NCI-H2196 treated with DMSO at 0.1 percent for 48 hours (cell line): ENCODE data around the gene SLC2A2.

Experiments used
- DNase-seq: peaks from one replicate; lab custom pipeline; 2025; ENCODE audit not compliant: unreplicated experiment; lab: John Stamatoyannopoulos, UW

Gene SLC2A2

GRCh38 chr3:171038342-171038741 lies 11.8 kb upstream of the SLC2A2 start:
- DNase-seq: no peak

DNA sequence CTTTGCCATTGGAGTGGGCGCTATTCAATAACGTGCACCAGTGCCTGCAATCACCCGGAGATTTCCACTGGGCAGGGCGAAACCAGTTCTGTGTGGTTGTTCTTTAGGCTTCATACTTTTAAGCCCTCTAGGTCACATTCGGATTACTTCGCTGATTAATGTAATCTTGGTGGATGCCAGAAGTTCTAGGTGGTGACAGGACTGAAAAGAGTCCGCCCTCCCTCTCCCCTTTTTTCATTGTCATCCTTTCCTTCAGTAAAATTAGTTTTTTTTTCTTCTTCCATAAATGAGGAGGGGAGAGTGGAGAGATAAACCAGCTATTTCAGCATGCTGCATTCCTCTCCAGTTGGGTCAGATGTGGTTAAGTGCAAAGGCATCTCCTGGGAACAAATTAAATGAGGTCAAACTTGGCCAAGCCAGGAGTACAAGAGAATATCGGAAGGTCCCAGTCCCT lies 2.3 kb upstream of the SLC2A2 start:
- DNase-seq: no peak

- no peak for DNase-seq
These were observed 1.7 kb upstream of the SLC2A2 start for GRCh38 chr3:171028025-171028778.

GRCh38 chr3:171023566-171023965 lies 3.0 kb downstream of the SLC2A2 start:
- DNase-seq: no peak

DNA sequence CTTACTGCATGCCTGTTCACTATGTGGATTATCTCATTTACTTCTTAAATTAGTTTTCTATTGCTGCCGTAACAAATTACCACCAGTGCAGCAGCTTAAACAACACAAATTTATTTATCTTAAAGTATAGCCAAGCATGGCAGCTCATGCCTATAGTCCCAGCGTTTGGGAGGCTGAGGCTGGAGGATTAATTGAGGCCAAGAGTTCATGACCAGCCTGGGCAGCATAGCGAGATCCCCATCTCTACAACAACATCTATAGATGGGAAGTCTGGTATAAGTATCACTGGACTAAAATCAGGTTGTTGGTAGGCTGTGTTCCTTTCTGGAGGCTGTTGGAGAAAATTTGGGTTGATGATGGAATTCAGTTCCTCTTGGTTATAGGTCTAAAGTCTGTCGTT lies 5.1 kb downstream of the SLC2A2 start:
- DNase-seq: no peak

DNA sequence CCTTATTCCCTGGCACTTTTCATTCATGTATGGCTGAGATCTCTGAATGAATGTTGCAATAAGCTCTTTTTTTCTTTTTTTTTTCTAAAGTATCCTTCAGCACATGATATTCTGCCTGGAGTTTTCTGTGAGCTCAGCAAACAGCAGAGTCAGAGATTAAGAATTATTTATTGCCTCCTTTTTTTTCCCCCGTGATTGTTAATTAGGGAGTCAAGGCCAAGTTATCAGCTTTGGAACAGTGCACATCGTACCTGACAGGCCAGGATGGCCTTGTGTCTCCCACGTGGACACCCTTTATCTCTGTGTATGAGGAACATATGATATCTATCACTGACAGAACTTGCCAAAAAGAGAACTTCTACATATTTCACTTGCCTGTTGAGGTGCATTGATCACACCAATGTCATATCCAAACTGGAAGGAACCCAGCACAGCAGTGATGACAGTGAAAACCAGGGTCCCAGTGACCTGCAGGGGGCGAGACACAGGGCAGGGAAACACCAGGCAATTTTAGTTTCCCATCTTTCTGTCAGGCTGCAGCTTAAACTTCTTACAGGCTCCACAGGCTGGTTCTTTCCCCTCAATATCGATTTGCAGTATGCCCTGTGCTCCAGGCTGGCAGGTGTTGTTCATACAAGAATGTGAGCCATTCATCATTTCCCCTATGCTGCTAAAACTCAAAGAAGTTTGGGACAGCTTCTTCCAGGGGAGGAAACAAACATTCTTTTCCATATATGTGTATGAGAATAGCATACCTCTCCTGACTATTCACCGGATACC lies 8.2 kb downstream of the SLC2A2 start:
- DNase-seq: no peak

- DNase-seq: no peak
These were observed 12.4 kb downstream of the SLC2A2 start for GRCh38 chr3:171013822-171014748.

DNA sequence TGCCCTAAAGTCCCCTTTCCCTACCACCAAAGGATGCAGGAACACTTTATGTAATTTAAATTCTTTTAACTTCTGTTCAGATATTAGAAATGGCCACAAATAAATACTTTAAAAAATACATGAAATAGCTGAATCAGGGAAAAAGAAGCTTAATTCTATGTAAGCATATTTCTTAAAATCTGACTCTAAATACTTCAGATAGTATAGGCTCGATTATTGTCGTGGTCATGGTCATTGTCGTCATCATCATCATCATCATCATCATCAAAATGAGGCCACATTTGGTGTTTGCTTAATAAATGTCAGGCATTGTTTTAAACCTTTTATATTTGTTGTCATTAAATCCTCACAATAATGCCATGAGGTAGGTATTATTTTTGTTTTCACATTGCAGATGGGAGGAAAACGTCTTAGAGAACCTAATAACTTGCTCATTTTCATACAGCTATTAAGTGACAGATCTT lies 14.6 kb downstream of the SLC2A2 start:
- no peak for DNase-seq

DNA sequence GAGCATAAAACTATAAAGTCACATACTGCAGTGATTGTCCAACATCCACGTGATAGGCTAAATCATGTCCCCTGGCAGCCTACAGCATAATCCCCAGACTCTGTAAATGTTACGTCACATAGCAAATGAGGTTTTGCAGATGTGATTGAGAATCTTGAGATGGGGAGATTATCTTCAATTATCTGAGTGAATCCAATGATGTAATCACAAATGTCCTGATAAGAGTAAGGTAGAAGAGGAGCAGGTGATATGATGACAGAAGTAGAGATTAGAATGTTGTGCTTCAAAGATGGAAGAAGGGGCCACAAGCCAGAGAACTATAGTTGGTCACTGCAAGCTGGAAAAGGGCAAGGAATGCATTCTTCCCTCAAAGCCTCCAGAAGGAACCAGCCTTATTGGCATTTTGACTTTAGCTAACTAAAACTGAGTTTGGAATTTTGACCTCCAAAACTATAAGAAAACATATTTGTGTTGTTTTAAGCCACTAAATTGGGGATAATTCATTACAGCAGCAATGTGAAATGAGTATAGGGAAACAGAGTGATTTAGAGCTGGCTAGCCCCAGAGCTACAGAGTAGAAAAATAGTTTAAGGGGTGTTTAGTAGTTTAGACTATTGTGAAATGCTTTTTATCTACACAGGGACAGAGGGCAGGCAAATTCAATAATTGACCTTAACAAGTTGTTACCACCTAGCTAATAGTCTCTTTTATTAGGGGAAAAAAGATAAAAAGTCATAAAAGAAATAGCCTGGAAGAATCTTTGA lies 15.2 kb downstream of the SLC2A2 start:
- DNase-seq: no peak

GRCh38 chr3:171007316-171007715 lies 19.2 kb downstream of the SLC2A2 start:
- no peak for DNase-seq

- DNase-seq: no peak
These were observed 20.9 kb downstream of the SLC2A2 start for GRCh38 chr3:171005648-171006047.

GRCh38 chr3:171001957-171002694 lies 24.4 kb downstream of the SLC2A2 start:
- no peak for DNase-seq

DNA sequence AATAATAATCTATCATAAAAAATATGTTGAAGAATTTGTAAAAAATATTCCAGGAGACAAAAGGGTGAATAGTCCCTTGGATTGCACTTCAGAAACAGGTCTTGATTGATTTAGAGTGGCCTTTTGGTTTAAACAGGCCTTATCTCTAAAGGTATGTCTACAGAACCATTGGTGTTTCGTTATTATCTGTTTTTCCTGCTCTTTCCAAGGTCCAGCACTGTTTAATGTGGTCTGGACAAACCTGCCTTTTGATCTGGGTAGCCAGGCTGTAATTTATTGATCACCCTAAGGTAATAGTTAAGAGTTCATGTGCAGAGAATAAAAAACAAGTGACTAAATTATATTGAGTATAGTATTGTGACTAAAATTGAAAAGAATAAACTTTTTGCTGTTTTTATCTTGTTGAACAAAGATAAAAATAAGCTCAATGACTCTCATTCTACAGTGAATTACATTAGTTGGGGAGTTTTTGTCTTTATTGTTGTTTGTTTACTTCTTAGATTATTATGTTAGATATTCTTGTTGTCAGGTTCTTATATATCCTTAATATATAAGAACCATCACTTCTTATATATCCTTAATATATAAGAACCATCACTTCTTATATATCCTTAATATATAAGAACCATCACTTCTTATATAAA lies 25.1 kb downstream of the SLC2A2 start:
- no peak for DNase-seq

DNA sequence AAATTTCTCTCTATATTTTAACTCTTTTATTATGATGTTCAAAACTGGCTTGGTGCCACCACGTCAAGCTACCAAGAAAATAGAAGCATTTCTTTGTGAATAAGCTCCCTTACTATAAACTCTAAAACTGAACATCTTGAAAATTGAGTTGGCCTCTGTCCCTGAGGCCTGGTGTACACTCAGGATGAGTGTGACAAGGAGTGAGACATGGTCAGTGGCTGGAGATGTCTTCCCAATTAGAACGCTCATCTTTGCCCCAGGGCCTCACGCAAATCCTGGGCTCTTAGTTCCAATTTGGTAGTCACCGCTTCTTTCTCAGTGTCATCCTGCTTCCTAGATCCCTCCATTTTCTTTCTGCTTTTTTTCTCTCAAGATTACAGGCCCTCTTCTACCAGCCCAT lies 26.2 kb downstream of the SLC2A2 start:
- DNase-seq: no peak

- no peak for DNase-seq
These were observed 26.7 kb downstream of the SLC2A2 start for GRCh38 chr3:170999737-171000242.

GRCh38 chr3:170997961-170998913 lies 28.3 kb downstream of the SLC2A2 start:
- no peak for DNase-seq

GRCh38 chr3:170992854-170993253 lies 33.7 kb downstream of the SLC2A2 start:
- DNase-seq: no peak

GRCh38 chr3:170991664-170992063 lies 34.9 kb downstream of the SLC2A2 start:
- no peak for DNase-seq
